Breast epithelium (tissue), 4 donors: ENCODE measurements around the gene CACNA1A. TPM values are rescaled to one million over a fixed set of nuclear protein-coding genes. Genes with fewer than 3 reads are reported as not detected.

Experiments used
- DNase-seq, 2 donors: peaks; one replicate each; pipeline ENCODE4 v3.0.0-alpha.2; 2019; ENCODE audit warnings: low spot score in 2 of 2
- H3K27ac ChIP-seq, 2 donors: fragments of 200-600 bp; sonication (generic) in 1 of 2; one replicate each; pipeline ENCODE4 v1.5.1; 2016 to 2019; ENCODE audit warnings: mild to moderate bottlenecking in 1 of 2
- H3K27me3 ChIP-seq, 2 donors: fragments of 200-600 bp; sonication (generic) in 1 of 2; one replicate each; pipeline versions ENCODE4 v1.5.1 to v1.6.0; 2017 to 2019; ENCODE audit warnings: control low read depth in 1 of 2, mild to moderate bottlenecking in 1 of 2
- H3K36me3 ChIP-seq: fragments of 200-600 bp; one replicate; pipeline ENCODE4 v1.5.1; 2019
- H3K4me1 ChIP-seq, 2 donors: fragments of 200-600 bp; sonication (generic); one replicate each; pipeline ENCODE4 v1.5.1; 2016 to 2019; ENCODE audit warnings: control low read depth in 1 of 2
- H3K4me3 ChIP-seq, 3 donors: fragments of 200-600 bp; sonication (generic); 1 replicate in 2 of 3; 2 replicates in 1 of 3; pipeline ENCODE4 v1.5.1; 2016 to 2019; ENCODE audit warnings: mild to moderate bottlenecking in 3 of 3, moderate library complexity in 2 of 3
- H3K9me3 ChIP-seq, 2 donors: fragments of 200-600 bp; sonication (generic) in 1 of 2; one replicate each; pipeline ENCODE4 v1.5.1; 2016 to 2019; ENCODE audit warnings: control low read depth in 1 of 2
- POLR2A ChIP-seq: fragments of 450-650 bp; IDR thresholded peaks from one replicate; pipeline ENCODE4 v1.6.1; 2016; ENCODE audit warnings: antibody characterized with exemption, mild to moderate bottlenecking, moderate library complexity
- POLR2AphosphoS5 ChIP-seq, 3 donors: sonication (generic); formaldehyde crosslinking; IDR thresholded peaks; one replicate each; pipeline ENCODE4 v1.6.1; 2017; ENCODE audit warnings: antibody characterized with exemption in 3 of 3
- intact Hi-C: fragments of 100-400 bp; cut with DNase I; formaldehyde crosslinking; loops from one replicate; pipeline ENCODE4 v1.15.1; 2023; ENCODE audit warnings: low total_unique reads
- total RNA-seq, 3 donors: library from RNA; depleted of rRNA; stranded (reverse); fragments of >200 nt; gene quantifications; one replicate each; pipeline ENCODE4 v1.1.0, GENCODE V29; 2016
- TF ChIP-seq, protein P1 (sequence below), 3 donors: fragments of 450-650 bp; IDR thresholded peaks; one replicate each; pipeline ENCODE4 v1.5.1; 2016 to 2017; ENCODE audit warnings: antibody characterized with exemption in 3 of 3, mild to moderate bottlenecking in 3 of 3, moderate library complexity in 3 of 3

CACNA1A gene
- total RNA-seq, 3 donors from 2014 or later = 0.16 to 1.0 (median 0.33) TPM

DNA sequence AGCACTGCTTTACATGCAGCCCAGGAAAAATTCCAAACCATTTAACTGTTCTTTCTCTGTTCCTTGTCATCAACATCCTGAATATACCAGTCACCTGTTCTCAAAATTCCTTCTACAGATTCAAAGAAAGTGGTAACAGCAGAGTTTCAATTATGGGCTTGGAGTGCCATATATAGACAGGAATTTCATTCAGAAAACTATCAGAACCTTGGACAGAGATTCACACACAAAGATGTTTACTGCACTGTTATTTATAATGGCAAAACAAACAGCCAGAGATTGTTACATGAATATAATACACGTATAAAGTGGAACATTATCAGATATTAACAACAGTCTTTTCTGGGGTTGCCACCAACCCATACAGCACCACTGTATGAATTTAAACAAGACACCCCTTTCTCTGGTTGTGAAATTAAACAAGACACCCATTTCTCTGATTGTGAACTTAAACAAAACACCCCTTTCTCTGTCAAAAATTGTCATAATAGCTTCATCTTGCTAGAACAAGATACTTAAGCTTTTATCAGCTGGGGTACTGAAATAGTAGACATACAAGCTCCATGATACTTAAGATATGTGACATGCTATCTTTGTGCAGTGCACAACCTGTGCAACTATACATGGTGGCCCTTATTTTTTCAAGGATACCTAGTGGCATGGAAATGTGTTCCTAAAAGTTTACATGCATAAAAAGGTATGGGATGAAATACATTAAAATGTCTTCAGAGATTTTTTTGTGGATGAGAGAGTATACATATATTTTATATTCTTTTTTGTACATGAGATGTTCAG lies 12.6 kb downstream of the CACNA1A start:
- no peaks in the 10 kb centered on the region for H3K36me3 ChIP-seq
- TF ChIP-seq POLR2AphosphoS5 (IDR thresholded peaks at IDR 0.05) = no peak
- TF ChIP-seq, protein P1, sequence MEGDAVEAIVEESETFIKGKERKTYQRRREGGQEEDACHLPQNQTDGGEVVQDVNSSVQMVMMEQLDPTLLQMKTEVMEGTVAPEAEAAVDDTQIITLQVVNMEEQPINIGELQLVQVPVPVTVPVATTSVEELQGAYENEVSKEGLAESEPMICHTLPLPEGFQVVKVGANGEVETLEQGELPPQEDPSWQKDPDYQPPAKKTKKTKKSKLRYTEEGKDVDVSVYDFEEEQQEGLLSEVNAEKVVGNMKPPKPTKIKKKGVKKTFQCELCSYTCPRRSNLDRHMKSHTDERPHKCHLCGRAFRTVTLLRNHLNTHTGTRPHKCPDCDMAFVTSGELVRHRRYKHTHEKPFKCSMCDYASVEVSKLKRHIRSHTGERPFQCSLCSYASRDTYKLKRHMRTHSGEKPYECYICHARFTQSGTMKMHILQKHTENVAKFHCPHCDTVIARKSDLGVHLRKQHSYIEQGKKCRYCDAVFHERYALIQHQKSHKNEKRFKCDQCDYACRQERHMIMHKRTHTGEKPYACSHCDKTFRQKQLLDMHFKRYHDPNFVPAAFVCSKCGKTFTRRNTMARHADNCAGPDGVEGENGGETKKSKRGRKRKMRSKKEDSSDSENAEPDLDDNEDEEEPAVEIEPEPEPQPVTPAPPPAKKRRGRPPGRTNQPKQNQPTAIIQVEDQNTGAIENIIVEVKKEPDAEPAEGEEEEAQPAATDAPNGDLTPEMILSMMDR (IDR thresholded peaks at IDR 0.05) = no peak
- TF ChIP-seq POLR2A = no peak
- no peak overlapping the region for H3K27ac ChIP-seq
- H3K27me3 ChIP-seq = no peaks in the 10 kb centered on the region
- peaks cover 7% of the 10 kb centered on the region in 2 donors for H3K9me3 ChIP-seq
- H3K4me1 ChIP-seq = no peaks in the 10 kb centered on the region
- intact Hi-C loops = no loop called here
- DNase-seq = no peak
- no peak overlapping the region for H3K4me3 ChIP-seq

GRCh38 chr19:13492128-13492527 lies 14.2 kb downstream of the CACNA1A start:
- no peak for TF ChIP-seq POLR2A
- TF ChIP-seq, protein P1 (IDR thresholded peaks at IDR 0.05) = no peak
- no peak for TF ChIP-seq POLR2AphosphoS5 (IDR thresholded peaks at IDR 0.05)
- no peak overlapping the region for H3K27ac ChIP-seq
- DNase-seq = no peak
- no peaks in the 10 kb centered on the region for H3K36me3 ChIP-seq
- H3K27me3 ChIP-seq = no peaks in the 10 kb centered on the region
- H3K9me3 ChIP-seq = peaks cover 7% of the 10 kb centered on the region in 2 donors
- intact Hi-C loops = no loop called here
- no peak overlapping the region for H3K4me3 ChIP-seq
- no peaks in the 10 kb centered on the region for H3K4me1 ChIP-seq

- Histone ChIP-seq H3K27ac (no peak overlapping the region), H3K4me3 (no peak overlapping the region), H3K4me1 (no peaks in the 10 kb centered on the region), H3K27me3 (no peaks in the 10 kb centered on the region), H3K36me3 (no peaks in the 10 kb centered on the region), H3K9me3 (peaks cover 2 to 7% of the 10 kb centered on the region in 2 donors)
- intact Hi-C loops = no loop called here
- DNase-seq = no peak
- no peak for TF ChIP-seq POLR2A
- no peak for TF ChIP-seq POLR2AphosphoS5 (IDR thresholded peaks at IDR 0.05)
- TF ChIP-seq, protein P1 (IDR thresholded peaks at IDR 0.05) = no peak
These were observed 18.3 kb downstream of the CACNA1A start for GRCh38 chr19:13487985-13488384.

- DNase-seq = no peak
- H3K27me3 ChIP-seq = peaks cover 0 to 8% of the 10 kb centered on the region in 2 donors
- H3K9me3 ChIP-seq = peaks cover 0 to 8% of the 10 kb centered on the region in 2 donors
- intact Hi-C loops = no loop called here
- TF ChIP-seq POLR2AphosphoS5 (IDR thresholded peaks at IDR 0.05) (no peak), POLR2A (no peak)
- TF ChIP-seq, protein P1 (IDR thresholded peaks at IDR 0.05) = no peak
- no peak overlapping the region for H3K27ac ChIP-seq
- no peaks in the 10 kb centered on the region for H3K36me3 ChIP-seq
- no peaks in the 10 kb centered on the region for H3K4me1 ChIP-seq
- no peak overlapping the region for H3K4me3 ChIP-seq
These were observed 22.1 kb downstream of the CACNA1A start for GRCh38 chr19:13484166-13484565.

DNA sequence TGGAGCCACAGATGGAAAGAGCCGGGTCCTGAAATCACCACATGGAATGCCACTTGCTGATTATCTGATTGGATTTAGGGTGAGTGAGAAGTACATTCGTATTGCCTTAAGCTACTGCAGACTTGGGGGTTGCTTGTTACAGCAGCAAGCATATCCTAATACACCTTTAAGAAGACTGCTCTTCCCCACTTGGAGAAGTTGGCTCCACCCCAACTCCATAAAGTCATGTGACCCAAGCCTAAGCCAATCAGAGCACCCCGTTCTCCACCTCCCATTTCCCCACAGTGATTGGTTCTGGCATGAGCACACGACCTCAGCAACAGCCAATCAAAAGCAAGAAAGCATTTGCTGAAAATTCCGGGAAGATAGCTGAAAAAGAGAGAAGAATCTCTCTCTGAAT lies 23.1 kb downstream of the CACNA1A start:
- TF ChIP-seq POLR2A (no peak), POLR2AphosphoS5 (IDR thresholded peaks at IDR 0.05) (no peak)
- TF ChIP-seq, protein P1 (IDR thresholded peaks at IDR 0.05) = no peak
- no peak for DNase-seq
- Histone ChIP-seq H3K27ac (no peak overlapping the region), H3K9me3 (peaks cover 0 to 8% of the 10 kb centered on the region in 2 donors), H3K4me1 (no peaks in the 10 kb centered on the region), H3K4me3 (no peak overlapping the region), H3K27me3 (peaks cover 0 to 8% of the 10 kb centered on the region in 2 donors), H3K36me3 (no peaks in the 10 kb centered on the region)
- intact Hi-C loops = no loop called here
